ENCODE results near the gene SLC8B1.

- TF ChIP-seq CTCF (IDR thresholded peaks at IDR 0.05), result no peak
- no peak for TF ChIP-seq POLR2A (IDR thresholded peaks at IDR 0.05)
Observed at GRCh38 chr12:113339540-113339939, 4.6 kb upstream of the SLC8B1 start.
